ENCODE data around the gene TBXA2R. TPM values are rescaled to one million over a fixed set of nuclear protein-coding genes. Genes with fewer than 3 reads are reported as not detected.
"Not testable (repeated sequence)": the region's sequence is repeated elsewhere in the genome, so short reads cannot be mapped to it uniquely, and the experiment has no call there.

The TBXA2R gene
- total and polyA plus RNA-seq, 8 donors, result 0.37 to 2.6 (median 1.0) TPM; not detected in 3

GRCh38 chr19:3648037-3648905, 41.6 kb upstream of the TBXA2R start:
- H3K36me3 ChIP-seq, result peaks cover 36 to 93% (median 91%) of the 10 kb centered on the region in 4 donors
- DNase-seq, result no peak
- no peak overlapping the region for H3K27ac ChIP-seq
- no peaks in the 10 kb centered on the region for H3K9me3 ChIP-seq
- intact Hi-C loops (cut with DNase I; ENCODE audit: low total_unique reads), result no loop called here
- H3K27me3 ChIP-seq, result no peaks in the 10 kb centered on the region
- peaks cover 0 to 21% (median 9%) of the 10 kb centered on the region in 4 donors for H3K4me1 ChIP-seq
- WGBS, 5 donors, result 90 to 96% (median 94%) methylated on average over 20 to 33 of the region's 33 CpGs
- H3K4me3 ChIP-seq, result no peak overlapping the region
- TF ChIP-seq EP300 (IDR thresholded peaks at IDR 0.05) (no peak), POLR2AphosphoS5 (IDR thresholded peaks at IDR 0.05) (no peak), CTCF (IDR thresholded peaks at IDR 0.05) (no peak), POLR2A (IDR thresholded peaks at IDR 0.05) (no peak)

DNA sequence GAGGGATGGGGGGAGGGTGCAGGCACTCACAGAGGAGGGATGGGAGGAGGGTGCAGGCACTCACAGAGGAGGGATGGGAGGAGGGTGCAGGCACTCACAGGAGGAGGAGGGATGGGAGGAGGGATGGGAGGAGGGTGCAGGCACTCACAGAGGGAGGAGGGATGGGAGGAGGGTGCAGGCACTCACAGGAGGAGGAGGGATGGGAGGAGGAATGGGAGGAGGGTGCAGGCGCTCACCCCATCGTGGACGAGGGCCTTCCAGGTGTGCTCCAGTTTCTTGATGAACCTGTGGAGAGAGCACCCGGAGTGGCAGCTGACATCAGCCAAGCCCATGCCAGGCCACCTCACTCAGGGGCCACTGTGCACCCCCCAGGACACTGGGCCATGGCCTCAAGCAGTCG, 40.4 kb upstream of the TBXA2R start:
- Histone ChIP-seq H3K4me1 (peaks cover 0 to 21% (median 9%) of the 10 kb centered on the region in 4 donors), H3K36me3 (peaks cover 32 to 93% (median 91%) of the 10 kb centered on the region in 4 donors)
- intact Hi-C loops (cut with DNase I; ENCODE audit: low total_unique reads); H3K27me3 ChIP-seq; H3K9me3 ChIP-seq; DNase-seq; H3K4me3 ChIP-seq; H3K27ac ChIP-seq: not testable (repeated sequence)
- 64 to 98% (median 94%) methylated on average over 4 to 5 of the region's 5 CpGs for WGBS, 5 donors

- no peak for TF ChIP-seq POLR2AphosphoS5 (IDR thresholded peaks at IDR 0.05)
- TF ChIP-seq CTCF (IDR thresholded peaks at IDR 0.05), result no peak
- no peak for TF ChIP-seq EP300 (IDR thresholded peaks at IDR 0.05)
- no peak for TF ChIP-seq POLR2A (IDR thresholded peaks at IDR 0.05)
- Histone ChIP-seq H3K4me3 (no peak overlapping the region), H3K9me3 (no peaks in the 10 kb centered on the region), H3K4me1 (peaks cover 0 to 21% (median 9%) of the 10 kb centered on the region in 4 donors), H3K36me3 (peaks cover 33 to 93% (median 91%) of the 10 kb centered on the region in 4 donors), H3K27me3 (no peaks in the 10 kb centered on the region), H3K27ac (no peak overlapping the region)
- WGBS, 5 donors, result 80 to 93% (median 90%) methylated on average over 10 to 23 of the region's 23 CpGs
- intact Hi-C loops (cut with DNase I; ENCODE audit: low total_unique reads), result no loop called here
- no peak for DNase-seq
Observed at GRCh38 chr19:3646336-3647092, 39.8 kb upstream of the TBXA2R start.

DNA sequence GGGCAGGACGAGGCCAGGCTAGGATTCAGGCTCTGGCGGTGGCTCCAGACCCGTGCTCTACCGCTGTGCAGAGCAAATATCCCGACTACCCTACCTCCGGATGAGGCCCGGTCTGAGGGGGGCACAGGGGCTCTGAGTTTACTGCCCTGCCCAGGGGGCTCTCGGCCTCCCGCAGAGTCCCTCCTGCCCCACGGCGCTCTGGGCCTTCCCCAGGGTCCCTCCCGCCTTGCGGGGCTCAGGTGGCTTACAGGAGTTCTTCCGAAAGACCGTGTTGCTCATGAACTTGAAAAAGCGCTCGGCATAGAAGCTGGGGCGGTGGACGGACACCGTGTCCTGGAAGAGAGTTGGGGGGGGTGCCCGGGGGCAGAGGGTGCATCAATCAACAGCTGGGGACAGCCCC, 39.1 kb upstream of the TBXA2R start:
- no peaks in the 10 kb centered on the region for H3K27me3 ChIP-seq
- 87 to 92% (median 91%) methylated on average over 12 to 21 of the region's 21 CpGs for WGBS, 5 donors
- H3K4me3 ChIP-seq, result no peak overlapping the region
- TF ChIP-seq CTCF (IDR thresholded peaks at IDR 0.05), result no peak
- no peak for TF ChIP-seq EP300 (IDR thresholded peaks at IDR 0.05)
- TF ChIP-seq POLR2AphosphoS5 (IDR thresholded peaks at IDR 0.05), result no peak
- no peak for DNase-seq
- peaks cover 0 to 21% (median 9%) of the 10 kb centered on the region in 4 donors for H3K4me1 ChIP-seq
- no peaks in the 10 kb centered on the region for H3K9me3 ChIP-seq
- peaks cover 30 to 93% (median 91%) of the 10 kb centered on the region in 4 donors for H3K36me3 ChIP-seq
- intact Hi-C loops (cut with DNase I; ENCODE audit: low total_unique reads), result no loop called here
- no peak overlapping the region for H3K27ac ChIP-seq
